OCI-LY1 (cell line): ENCODE results near the gene LRRC70.

Source experiments
- EZH2 ChIP-seq: fragments of 200-600 bp; sonication (generic), shearing (Covaris generic); IDR thresholded peaks from 2 replicates; pipeline ENCODE4 v1.8.0; 2017; ENCODE audit warnings: borderline replicate concordance, mixed run types, mild to moderate bottlenecking, antibody characterized with exemption, low read length, moderate library complexity, mixed read lengths
- TF ChIP-seq, protein P1 (sequence below): fragments of 200-600 bp; sonication (generic), shearing (Covaris generic); IDR thresholded peaks from 2 replicates; pipeline ENCODE4 v1.5.1; 2017; ENCODE audit warnings: mild to moderate bottlenecking, antibody characterized with exemption, low read length, moderate library complexity, mixed read lengths

- TF ChIP-seq, protein P1, sequence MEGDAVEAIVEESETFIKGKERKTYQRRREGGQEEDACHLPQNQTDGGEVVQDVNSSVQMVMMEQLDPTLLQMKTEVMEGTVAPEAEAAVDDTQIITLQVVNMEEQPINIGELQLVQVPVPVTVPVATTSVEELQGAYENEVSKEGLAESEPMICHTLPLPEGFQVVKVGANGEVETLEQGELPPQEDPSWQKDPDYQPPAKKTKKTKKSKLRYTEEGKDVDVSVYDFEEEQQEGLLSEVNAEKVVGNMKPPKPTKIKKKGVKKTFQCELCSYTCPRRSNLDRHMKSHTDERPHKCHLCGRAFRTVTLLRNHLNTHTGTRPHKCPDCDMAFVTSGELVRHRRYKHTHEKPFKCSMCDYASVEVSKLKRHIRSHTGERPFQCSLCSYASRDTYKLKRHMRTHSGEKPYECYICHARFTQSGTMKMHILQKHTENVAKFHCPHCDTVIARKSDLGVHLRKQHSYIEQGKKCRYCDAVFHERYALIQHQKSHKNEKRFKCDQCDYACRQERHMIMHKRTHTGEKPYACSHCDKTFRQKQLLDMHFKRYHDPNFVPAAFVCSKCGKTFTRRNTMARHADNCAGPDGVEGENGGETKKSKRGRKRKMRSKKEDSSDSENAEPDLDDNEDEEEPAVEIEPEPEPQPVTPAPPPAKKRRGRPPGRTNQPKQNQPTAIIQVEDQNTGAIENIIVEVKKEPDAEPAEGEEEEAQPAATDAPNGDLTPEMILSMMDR, result no peak
- TF ChIP-seq EZH2, result no peak
Observed at GRCh38 chr5:62536783-62537182, 41.8 kb upstream of the LRRC70 start.
